GM12891 (cell line): Measurements from ENCODE around the gene MOV10L1.

Experiments used
- DNase-seq: peaks from one replicate; pipeline ENCODE4 v3.0.0; 2011; ENCODE audit warnings: low spot score; ENCODE audit not compliant: insufficient read length
- FAIRE-seq: peaks from 2 replicates; lab custom pipeline; 2011; peaks lifted over from hg19 to GRCh38; lab: Jason Lieb, UNC
- PAX5 ChIP-seq: IDR thresholded peaks from 2 replicates; pipeline ENCODE4 v1.6.1; 2011; ENCODE audit warnings: low read length, moderate library complexity, mild to moderate bottlenecking; ENCODE audit not compliant: insufficient read depth, severe bottlenecking
- POLR2A ChIP-seq: IDR thresholded peaks from 2 replicates; pipeline ENCODE4 v1.6.1; 2011; ENCODE audit warnings: low read depth, low read length, control low read depth
- POLR2AphosphoS5 ChIP-seq: IDR thresholded peaks from 2 replicates; pipeline ENCODE4 v1.6.1; 2011; ENCODE audit warnings: low read depth, low read length, control low read depth
- POU2F2 ChIP-seq: IDR thresholded peaks from 2 replicates; pipeline ENCODE4 v1.6.1; 2011; ENCODE audit warnings: low read depth, mild to moderate bottlenecking, control low read depth, low read length, moderate library complexity
- SPI1 ChIP-seq: IDR thresholded peaks from 2 replicates; pipeline ENCODE4 v1.6.1; 2011; ENCODE audit warnings: low read depth, low read length, control low read depth
- TAF1 ChIP-seq: IDR thresholded peaks from 2 replicates; pipeline ENCODE4 v1.6.1; 2011; ENCODE audit warnings: low read depth, low read length, control low read depth

Gene MOV10L1

DNA sequence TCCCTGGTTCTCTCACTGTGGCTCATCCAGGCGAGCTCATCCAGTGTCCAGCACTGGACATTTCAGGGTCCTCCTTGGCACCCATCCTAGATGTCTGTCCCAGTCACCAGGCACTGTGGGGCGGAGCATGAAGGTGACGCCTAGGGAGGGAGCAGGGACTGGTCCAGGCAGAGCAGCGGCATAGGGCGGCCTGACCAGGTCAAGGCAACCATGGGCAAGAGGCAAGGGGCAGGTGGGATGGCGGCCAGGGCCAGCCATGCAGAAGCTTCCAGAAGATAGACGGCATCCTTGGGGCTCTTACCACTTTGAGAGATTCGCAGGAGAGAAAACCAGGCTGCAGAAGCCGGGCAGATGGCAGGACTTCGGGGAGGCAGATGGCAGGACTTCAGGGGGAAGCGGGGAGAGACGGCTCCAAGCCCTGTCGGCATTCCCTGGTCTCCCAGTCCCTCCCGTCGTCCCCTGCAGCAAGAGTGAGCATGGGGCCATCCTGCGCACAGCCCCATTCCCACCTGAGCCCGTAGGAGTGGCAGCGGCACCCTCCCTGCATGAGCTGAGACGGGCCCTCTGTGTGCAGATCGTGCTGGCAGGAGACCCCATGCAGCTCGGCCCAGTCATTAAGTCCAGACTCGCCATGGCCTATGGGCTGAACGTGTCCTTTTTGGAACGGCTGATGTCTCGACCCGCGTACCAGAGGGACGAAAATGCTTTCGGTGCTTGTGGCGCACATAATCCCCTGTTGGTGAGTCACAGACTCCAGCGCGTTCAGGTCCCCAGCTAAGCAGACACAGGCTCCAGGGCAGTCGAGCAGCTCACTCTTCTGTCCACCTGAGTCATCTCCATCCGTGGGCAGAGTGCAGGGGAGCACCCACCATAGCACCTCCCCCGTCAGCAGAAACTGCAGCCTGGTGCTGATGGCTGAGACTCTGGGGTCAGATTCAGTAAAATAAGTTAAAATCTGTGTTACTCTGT, 60.6 kb downstream of the MOV10L1 start:
- DNase-seq (no peak), FAIRE-seq (no peak)
- TF ChIP-seq POU2F2: no peak
- no peak for TF ChIP-seq PAX5
- TF ChIP-seq POLR2AphosphoS5: no peak
- TF ChIP-seq SPI1: no peak
- TF ChIP-seq POLR2A: no peak
- no peak for TF ChIP-seq TAF1

DNA sequence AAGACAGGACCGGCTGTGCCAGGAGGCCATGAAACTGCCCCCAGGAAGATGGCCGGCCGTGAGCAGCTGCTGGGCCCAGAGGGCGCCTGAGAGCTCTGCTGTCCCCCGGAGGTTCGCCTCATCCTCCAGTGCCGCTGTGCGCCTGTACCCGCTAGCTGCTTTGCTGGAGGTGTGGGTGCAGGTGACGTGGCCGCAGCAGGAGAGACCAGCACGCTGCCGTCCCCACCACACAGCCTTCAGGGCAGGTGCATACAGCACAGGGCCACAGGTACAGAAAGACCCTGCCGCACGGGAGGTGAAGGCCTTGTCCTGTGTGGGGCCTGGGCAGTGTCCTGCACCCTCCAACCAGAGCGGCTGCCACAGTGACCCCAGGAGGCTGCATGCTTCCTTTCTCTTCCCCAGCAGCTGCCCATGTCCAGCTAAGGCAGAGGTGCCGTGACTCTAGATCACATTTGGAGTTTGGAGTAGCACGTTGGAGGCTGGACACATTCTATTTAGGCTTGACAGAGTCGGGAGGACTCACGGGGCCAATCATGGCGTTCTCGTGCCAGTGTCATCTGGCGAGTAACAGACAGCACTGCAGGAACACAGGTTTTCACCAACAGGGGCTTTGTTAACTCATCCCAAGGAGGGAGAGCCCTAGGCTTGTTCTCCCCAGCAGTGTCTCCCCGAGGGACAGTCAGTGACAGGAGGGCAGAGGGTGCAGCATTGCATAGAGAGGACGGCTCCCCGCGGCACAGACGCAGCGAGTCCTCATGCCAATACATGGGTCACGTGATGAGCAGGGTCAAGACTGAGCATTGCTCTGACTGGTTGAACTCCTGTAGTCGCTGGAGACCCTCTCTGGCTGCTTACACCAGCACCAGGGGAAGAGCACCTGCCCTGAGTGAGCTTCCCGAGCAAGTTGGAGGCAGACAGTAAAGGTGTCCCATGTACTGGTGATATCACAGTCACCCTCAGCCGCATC, 62.0 kb downstream of the MOV10L1 start:
- FAIRE-seq (no peak), DNase-seq (no peak)
- TF ChIP-seq POU2F2 (no peak), PAX5 (no peak), POLR2AphosphoS5 (no peak)

DNA sequence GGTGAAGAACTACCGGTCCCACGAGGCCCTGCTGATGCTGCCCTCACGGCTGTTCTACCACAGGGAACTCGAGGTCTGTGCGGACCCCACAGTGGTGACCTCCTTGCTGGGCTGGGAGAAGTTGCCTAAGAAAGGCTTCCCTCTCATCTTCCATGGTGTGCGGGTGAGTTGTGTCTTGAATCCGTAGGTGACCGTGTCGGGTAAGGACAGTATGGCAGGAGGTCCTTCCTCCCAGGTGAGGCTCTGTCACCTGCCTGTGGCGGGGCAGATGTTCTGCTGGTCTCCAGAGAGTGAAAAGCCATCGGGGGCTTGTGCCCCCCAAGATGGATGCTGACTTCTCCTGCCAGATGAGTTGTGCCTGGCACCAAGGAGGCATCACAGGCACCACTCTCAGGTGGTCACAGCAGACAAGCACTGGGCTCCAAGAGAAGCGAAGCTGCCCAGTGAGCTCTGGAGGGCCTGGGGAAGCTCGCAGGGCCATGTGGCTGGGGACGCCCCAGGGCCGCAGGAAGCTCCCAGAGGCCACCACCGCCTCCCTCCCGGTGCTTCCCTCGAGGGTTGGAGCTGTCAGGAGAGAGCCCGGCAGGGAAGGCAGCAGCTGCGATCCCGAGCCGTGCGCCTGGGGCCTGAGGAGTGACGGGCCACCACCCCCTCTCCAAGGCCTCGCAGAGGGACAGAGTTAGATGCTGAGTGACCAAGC, 63.4 kb downstream of the MOV10L1 start:
- FAIRE-seq (no peak), DNase-seq (no peak)
- no peak for TF ChIP-seq POLR2A
- no peak for TF ChIP-seq PAX5
- TF ChIP-seq POU2F2: no peak
- TF ChIP-seq SPI1: no peak
- TF ChIP-seq POLR2AphosphoS5: no peak
- no peak for TF ChIP-seq TAF1

DNA sequence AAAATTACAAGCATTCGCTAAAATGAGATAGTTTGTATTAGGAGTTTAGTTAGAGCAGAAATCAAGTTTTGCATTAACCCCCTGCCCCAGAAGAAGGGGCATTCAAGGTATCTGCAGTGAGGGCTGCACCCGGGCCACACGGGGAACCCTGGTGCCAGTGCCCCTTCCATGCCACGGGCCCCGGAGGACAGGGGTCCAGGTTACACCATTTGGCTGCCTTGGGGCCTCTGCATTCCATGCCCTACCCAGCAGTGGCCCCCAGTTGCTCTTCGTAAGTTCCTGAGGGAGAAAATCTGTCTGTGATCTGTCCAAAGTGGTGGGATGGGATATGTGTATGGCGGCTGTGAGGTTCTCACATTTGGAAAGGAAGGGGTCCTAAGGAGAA, 63.9 kb downstream of the MOV10L1 start:
- TF ChIP-seq POLR2AphosphoS5 (no peak), PAX5 (no peak), POLR2A (no peak), POU2F2 (no peak), TAF1 (no peak), SPI1 (no peak)
- DNase-seq (no peak), FAIRE-seq (no peak)

DNA sequence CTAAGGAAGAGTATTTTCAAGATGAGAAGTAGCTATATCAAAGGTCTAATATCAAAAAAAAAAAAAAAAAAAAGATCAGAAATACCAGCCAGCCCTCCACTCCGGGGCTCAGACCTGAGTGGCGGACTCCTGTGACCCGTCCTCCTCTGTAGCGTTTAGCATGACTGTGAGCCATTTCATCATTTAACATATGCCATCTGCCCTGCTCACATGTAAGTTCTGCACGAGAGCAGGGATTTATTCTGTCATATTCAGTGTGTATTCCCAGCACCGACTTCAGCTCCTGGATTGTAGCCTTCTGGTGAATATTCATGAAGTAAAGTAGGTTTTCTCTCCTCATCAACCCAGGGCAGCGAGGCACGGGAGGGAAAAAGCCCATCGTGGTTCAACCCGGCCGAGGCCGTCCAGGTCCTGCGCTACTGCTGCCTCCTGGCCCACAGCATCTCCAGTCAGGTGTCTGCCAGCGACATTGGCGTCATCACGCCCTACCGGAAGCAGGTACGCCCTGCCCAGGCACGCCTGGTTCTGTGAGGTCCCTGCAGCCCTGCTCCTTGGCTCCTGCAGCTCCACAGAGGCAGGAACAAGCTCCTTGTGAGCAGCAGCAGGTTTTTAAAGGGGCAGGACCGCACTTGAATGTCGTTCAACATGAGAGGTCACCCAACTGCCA, 68.0 kb downstream of the MOV10L1 start:
- FAIRE-seq: no peak
- TF ChIP-seq POU2F2: no peak
- no peak for TF ChIP-seq TAF1
- no peak for TF ChIP-seq POLR2A
- TF ChIP-seq POLR2AphosphoS5: no peak
- no peak for TF ChIP-seq PAX5
- TF ChIP-seq SPI1: no peak
- DNase-seq: no peak

DNA sequence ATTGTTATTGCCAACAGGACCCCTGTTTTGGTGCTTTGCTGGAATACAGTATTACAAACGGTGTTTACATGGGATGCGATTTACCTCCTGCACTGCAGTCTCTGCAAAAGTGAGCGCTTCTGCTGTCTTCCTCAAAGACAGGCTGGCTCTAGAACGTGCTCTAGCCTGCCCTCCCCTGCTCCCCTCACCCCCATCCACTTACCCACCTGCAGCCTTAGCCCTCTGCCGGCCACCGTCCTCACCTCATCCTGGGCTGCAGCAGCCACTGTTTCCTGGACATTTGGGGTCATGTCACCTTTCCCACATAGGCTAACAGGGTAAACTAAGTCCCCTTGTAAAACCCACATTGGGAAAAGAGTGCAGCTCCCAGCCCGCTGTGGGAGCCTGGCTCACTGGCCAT, 71.1 kb downstream of the MOV10L1 start:
- TF ChIP-seq TAF1 (no peak), PAX5 (no peak), POU2F2 (no peak), POLR2AphosphoS5 (no peak), SPI1 (no peak), POLR2A (no peak)
- FAIRE-seq (no peak), DNase-seq (no peak)

DNA sequence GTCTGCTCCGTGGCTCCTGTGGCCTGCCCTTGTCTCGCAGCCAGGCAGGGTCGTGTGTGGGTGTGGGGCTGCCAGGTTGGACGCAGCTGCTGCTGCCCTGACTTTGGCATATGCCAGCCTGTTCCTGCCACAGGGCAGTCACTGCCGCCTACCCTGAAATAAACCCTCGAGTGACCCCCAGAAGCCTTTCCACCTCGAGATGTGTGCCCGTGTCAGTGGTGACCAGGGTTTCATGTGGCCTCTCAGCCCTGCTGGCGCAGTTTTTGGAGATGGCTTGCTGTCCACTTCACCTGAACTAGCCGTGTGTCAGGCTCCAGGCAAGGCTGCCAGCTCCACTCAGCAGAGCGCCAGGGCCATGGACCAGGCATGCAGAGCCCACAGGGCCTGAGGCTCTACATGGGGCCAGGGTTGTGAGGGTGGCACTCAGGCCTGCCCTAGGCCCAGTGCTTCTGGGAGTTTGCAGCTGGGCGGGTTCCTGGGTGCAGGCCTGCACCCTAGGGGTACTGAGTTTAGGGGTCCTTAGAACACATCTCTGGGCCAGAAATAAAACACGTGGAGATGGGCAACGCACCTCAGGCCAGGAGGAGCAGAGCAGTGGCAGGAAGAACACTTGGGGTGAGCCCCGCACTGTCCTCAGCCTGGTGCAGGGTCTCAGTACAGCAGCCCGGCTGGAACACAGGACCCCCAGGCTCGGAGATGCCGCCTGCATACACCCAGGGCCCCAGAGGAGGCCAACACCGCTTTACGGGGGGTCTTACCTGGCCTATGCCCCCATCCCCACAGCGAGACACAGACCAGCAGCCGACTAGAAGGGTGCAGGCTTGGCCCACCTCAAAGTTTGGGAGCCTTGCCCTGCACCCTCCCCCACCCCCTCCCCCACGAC, 71.9 kb downstream of the MOV10L1 start:
- DNase-seq (no peak), FAIRE-seq (no peak)
- no peak for TF ChIP-seq POLR2A
- no peak for TF ChIP-seq TAF1
- TF ChIP-seq SPI1: no peak
- TF ChIP-seq POLR2AphosphoS5: no peak
- TF ChIP-seq PAX5: no peak
- no peak for TF ChIP-seq POU2F2

DNA sequence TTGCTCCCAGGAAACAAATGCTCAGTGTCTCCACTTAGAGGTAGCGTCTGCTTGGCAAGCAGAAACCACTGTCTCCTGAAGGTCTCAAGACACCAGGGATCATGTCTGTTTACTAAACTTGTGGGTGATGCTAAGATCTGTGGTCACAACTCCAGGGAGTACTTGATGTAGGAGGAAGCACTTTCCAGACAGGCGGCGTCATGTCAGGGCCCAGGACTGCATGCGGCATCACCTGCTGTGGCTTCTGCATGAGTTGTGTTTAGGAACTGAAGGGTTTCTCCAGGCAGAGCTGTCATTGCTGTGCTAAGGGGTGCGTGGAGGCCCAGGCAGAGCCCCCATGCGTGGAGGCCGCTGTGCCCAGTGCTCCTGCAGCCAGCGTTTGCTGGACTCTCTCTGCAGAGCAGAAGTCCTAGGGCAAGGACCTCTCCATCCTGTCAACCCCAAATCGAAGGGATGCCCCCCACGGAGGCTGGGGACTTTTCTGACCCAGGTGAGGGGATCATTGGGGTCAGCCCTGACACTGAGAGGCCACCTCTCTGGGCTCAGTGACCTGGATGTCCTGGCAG, 72.7 kb downstream of the MOV10L1 start:
- TF ChIP-seq POU2F2: no peak
- TF ChIP-seq TAF1: no peak
- TF ChIP-seq POLR2AphosphoS5: no peak
- no peak for TF ChIP-seq POLR2A
- TF ChIP-seq PAX5: no peak
- no peak for TF ChIP-seq SPI1
- no peak for FAIRE-seq
- DNase-seq: no peak
